ENCODE results near the gene MAML2.

The MAML2 gene

GRCh38 chr11:96114178-96115064 is 228.6 kb downstream of the MAML2 start:
- no peak for DNase-seq

GRCh38 chr11:96113193-96113681 is 229.8 kb downstream of the MAML2 start:
- DNase-seq: no peak

- no peak for DNase-seq
Observed at GRCh38 chr11:96112192-96113128, 230.5 kb downstream of the MAML2 start.

- DNase-seq: no peak
Observed at GRCh38 chr11:96111308-96111707, 231.7 kb downstream of the MAML2 start.

- no peak for DNase-seq
Observed at GRCh38 chr11:96110302-96110701, 232.7 kb downstream of the MAML2 start.

GRCh38 chr11:96109331-96110030 is 233.5 kb downstream of the MAML2 start:
- DNase-seq: no peak

- DNase-seq: no peak
Observed at GRCh38 chr11:96107143-96107824, 235.7 kb downstream of the MAML2 start.

- DNase-seq: no peak
Observed at GRCh38 chr11:96106645-96107044, 236.3 kb downstream of the MAML2 start.

- DNase-seq: no peak
Observed at GRCh38 chr11:96105944-96106343, 237.1 kb downstream of the MAML2 start.

- DNase-seq: no peak
Observed at GRCh38 chr11:96105197-96105895, 237.6 kb downstream of the MAML2 start.

- DNase-seq: no peak
Observed at GRCh38 chr11:96104496-96104895, 238.5 kb downstream of the MAML2 start.

GRCh38 chr11:96103721-96104120 is 239.3 kb downstream of the MAML2 start:
- no peak for DNase-seq

GRCh38 chr11:96103102-96103501 is 239.9 kb downstream of the MAML2 start:
- DNase-seq: no peak

- no peak for DNase-seq
Observed at GRCh38 chr11:96102664-96103078, 240.3 kb downstream of the MAML2 start.

- no peak for DNase-seq
Observed at GRCh38 chr11:96101146-96101545, 241.8 kb downstream of the MAML2 start.

GRCh38 chr11:96098511-96099241 is 244.3 kb downstream of the MAML2 start:
- no peak for DNase-seq

- no peak for DNase-seq
Observed at GRCh38 chr11:96097844-96098421, 245.1 kb downstream of the MAML2 start.

- no peak for DNase-seq
Observed at GRCh38 chr11:96096360-96096759, 246.6 kb downstream of the MAML2 start.

- DNase-seq: no peak
Observed at GRCh38 chr11:96095884-96096303, 247.1 kb downstream of the MAML2 start.

GRCh38 chr11:96094156-96094555 is 248.8 kb downstream of the MAML2 start:
- no peak for DNase-seq
